Measurements from ENCODE around the gene IPO5. TPM values are rescaled to one million over a fixed set of nuclear protein-coding genes. Genes with fewer than 3 reads are reported as not detected.

Gene IPO5
- total and polyA plus RNA-seq, 2 of the 8 experiments (the other 6 are each of a cell fraction or from before 2014, with no cell fraction given): 143 to 410 TPM

DNA sequence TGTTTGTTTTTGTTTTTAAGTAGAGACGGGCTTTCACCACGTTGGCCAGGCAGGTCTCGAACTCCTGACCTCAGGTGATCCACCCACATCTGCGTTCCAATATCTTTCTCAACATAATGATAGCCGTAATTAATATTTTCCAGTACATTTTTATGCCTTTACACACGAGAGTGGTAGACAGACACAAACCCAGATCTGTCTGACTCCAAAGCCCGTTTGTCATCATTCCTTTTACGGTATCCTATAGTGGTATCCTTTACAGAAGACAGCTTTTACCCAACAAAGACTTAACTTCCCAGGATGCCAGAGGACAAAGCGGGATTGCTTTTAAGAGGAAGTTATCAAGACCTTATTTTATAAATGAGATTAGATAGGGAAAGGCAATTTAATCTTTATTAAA is 59.8 kb downstream of the IPO5 start:
- Histone ChIP-seq H2BK5ac (ENCODE audit: low read depth, low read length) (no peak overlapping the region), H4K8ac (ENCODE audit: extremely low read depth, insufficient read depth, low read length) (no peak overlapping the region), H2BK120ac (replicated peaks; ENCODE audit: low read depth, low read length) (no peak overlapping the region), H3K79me2 (ENCODE audit: control insufficient read depth in 1 of 2, insufficient read depth in 2 of 2, low read length in 2 of 2) (no peaks in the 10 kb centered on the region), H4K5ac (ENCODE audit: insufficient read length, low read depth, low read length) (no peak overlapping the region), H3K9me3 (ENCODE audit: insufficient read depth in 2 of 2, low read depth in 1 of 2, low read length in 1 of 2) (no peaks in the 10 kb centered on the region), H3K4me3 (ENCODE audit: extremely low read depth in 1 of 4, insufficient read depth in 2 of 4, low read depth in 3 of 4, low read length in 4 of 4) (no peak overlapping the region), H2BK15ac (ENCODE audit: low read length) (no peak overlapping the region), H4K20me1 (replicated peaks in 1 of 2; ENCODE audit: control insufficient read depth in 1 of 2, insufficient read depth in 2 of 2, low read length in 2 of 2) (peaks cover 5% of the 10 kb centered on the region in 2 experiments), H3K27ac (ENCODE audit: low read depth, low read length) (no peak overlapping the region), H3K36me3 (ENCODE audit: control insufficient read depth in 2 of 4, insufficient read depth in 4 of 4, low read length in 3 of 4) (peaks cover 32 to 97% (median 82%) of the 10 kb centered on the region in 4 experiments), H2AFZ (ENCODE audit: low read length) (no peak overlapping the region), H2AK5ac (ENCODE audit: low read depth, low read length) (no peak overlapping the region), H2BK20ac (ENCODE audit: low read length) (no peak overlapping the region), H3K14ac (ENCODE audit: insufficient read length) (no peak overlapping the region), H3K23ac (ENCODE audit: insufficient read length) (no peak overlapping the region), H3K4ac (replicated peaks; ENCODE audit: insufficient read length, low read depth, low read length) (no peak overlapping the region), H3K18ac (ENCODE audit: extremely low read depth, low read length) (no peak overlapping the region), H2BK12ac (ENCODE audit: low read depth, low read length) (no peak overlapping the region), H3K4me1 (replicated peaks in 1 of 4; ENCODE audit: control insufficient read depth in 3 of 4, insufficient read depth in 4 of 4, low read length in 3 of 4) (no peaks in the 10 kb centered on the region), H3K23me2 (ENCODE audit: low read depth, low read length) (peaks cover 2% of the 10 kb centered on the region; the same call in 1 of the 2 replicates), H3K9ac (replicated peaks in 1 of 4; ENCODE audit: extremely low read depth in 1 of 4, low read depth in 3 of 4, low read length in 3 of 4) (no peak overlapping the region), H3K56ac (replicated peaks; ENCODE audit: insufficient read length, low read depth, low read length) (no peak overlapping the region), H3K27me3 (replicated peaks in 1 of 4; ENCODE audit: control insufficient read depth in 3 of 4, extremely low read depth in 1 of 4, insufficient read depth in 3 of 4, low read length in 3 of 4) (no peaks in the 10 kb centered on the region), H3K4me2 (ENCODE audit: insufficient read depth in 1 of 2, low read depth in 2 of 2, low read length in 2 of 2) (no peak overlapping the region), H4K91ac (replicated peaks; ENCODE audit: insufficient read length, low read length) (no peak overlapping the region), H3K79me1 (ENCODE audit: low read depth, low read length) (no peaks in the 10 kb centered on the region)
- CTCF ChIA-PET (ENCODE audit: partially characterized antibody): no interaction called here
- TF ChIP-seq ASH2L (IDR thresholded peaks at IDR 0.05; ENCODE audit: low read length) (no peak), CREB1 (IDR thresholded peaks at IDR 0.05) (no peak), SIRT6 (IDR thresholded peaks at IDR 0.05; ENCODE audit: low read length) (no peak), ATF2 (IDR thresholded peaks at IDR 0.05; ENCODE audit: low read length) (no peak), ZNF274 (IDR thresholded peaks at IDR 0.05; ENCODE audit: borderline replicate concordance, extremely low read depth, low read length) (no peak), CBX8 (IDR thresholded peaks at IDR 0.05; ENCODE audit: borderline replicate concordance, low read depth, low read length) (no peak), RFX5 (IDR thresholded peaks at IDR 0.05; ENCODE audit: borderline replicate concordance, low read depth, low read length) (no peak), GTF2F1 (IDR thresholded peaks at IDR 0.05; ENCODE audit: borderline replicate concordance, low read depth, low read length) (no peak), NANOG (IDR thresholded peaks at IDR 0.05; ENCODE audit: insufficient read depth, low read depth, low read length, poor library complexity, severe bottlenecking) (no peak), CTBP2 (IDR thresholded peaks at IDR 0.05; ENCODE audit: borderline replicate concordance, insufficient read depth, insufficient read length, low read length) (no peak), TAF7 (optimal IDR thresholded peaks at IDR 0.05; ENCODE audit: borderline replicate concordance, low read depth, low read length) (no peak)
- TF ChIP-seq, protein P1, sequence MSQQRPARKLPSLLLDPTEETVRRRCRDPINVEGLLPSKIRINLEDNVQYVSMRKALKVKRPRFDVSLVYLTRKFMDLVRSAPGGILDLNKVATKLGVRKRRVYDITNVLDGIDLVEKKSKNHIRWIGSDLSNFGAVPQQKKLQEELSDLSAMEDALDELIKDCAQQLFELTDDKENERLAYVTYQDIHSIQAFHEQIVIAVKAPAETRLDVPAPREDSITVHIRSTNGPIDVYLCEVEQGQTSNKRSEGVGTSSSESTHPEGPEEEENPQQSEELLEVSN (IDR thresholded peaks at IDR 0.05): no peak
- DNase-seq (ENCODE audit: low read depth in 1 of 2, low spot score in 2 of 2): no peak
- POLR2A ChIA-PET (ENCODE audit: partially characterized antibody): interaction anchor here (0.7 to 1.4 kb wide), 8 partner anchors 9 to 24 kb away, joined by 3 to 5 read pairs (median 3); no protein-coding TSS in a partner anchor
- FAIRE-seq: no peak
- 88% methylated on average over 9 of the region's 9 CpGs; no CpG with 5 or more reads in 1 of the 2 experiments for WGBS, 2 experiments (ENCODE audit: extremely low coverage in 1 of 2, insufficient coverage in 1 of 2, insufficient read length in 1 of 2, insufficient replicate concordance in 2 of 2, low coverage in 1 of 2, low lambda C conversion rate in 2 of 2, missing lambda C conversion rate in 1 of 2)
